Measurements from ENCODE around the gene ACSL3. TPM values are rescaled to one million over a fixed set of nuclear protein-coding genes. Genes with fewer than 3 reads are reported as not detected.

ACSL3 gene
- total RNA-seq, 1 experiment from 2014 or later: 236 TPM

- Histone ChIP-seq H3K9me2 (replicated peaks; ENCODE audit: low read length) (no peaks in the 10 kb centered on the region), H3K4me3 (ENCODE audit: low read length) (no peak overlapping the region), H2AFZ (ENCODE audit: low read length) (no peak overlapping the region), H3F3A (ENCODE audit: low read length, unreplicated experiment) (no peaks in the 10 kb centered on the region), H3K4me1 (ENCODE audit: insufficient read depth, low read length) (peaks cover 4% of the 10 kb centered on the region), H3K36me3 (ENCODE audit: low read depth, low read length) (no peaks in the 10 kb centered on the region), H3K4me2 (ENCODE audit: low read length) (no peak overlapping the region), H3K79me2 (ENCODE audit: low read length) (no peaks in the 10 kb centered on the region), H3K9me3 (ENCODE audit: low read length) (no peaks in the 10 kb centered on the region), H3K27me3 (ENCODE audit: low read length) (no peaks in the 10 kb centered on the region), H4K20me1 (ENCODE audit: low read length) (no peaks in the 10 kb centered on the region), H3K9ac (ENCODE audit: low read length) (no peak overlapping the region), H3K27ac (ENCODE audit: low read length) (no peak overlapping the region)
- TF ChIP-seq CTCF (conservative IDR thresholded peaks at IDR 0.05; ENCODE audit: low read depth, low read length) (no peak), EZH2phosphoT487 (IDR thresholded peaks at IDR 0.05; ENCODE audit: borderline replicate concordance, low read length) (no peak), EZH2 (IDR thresholded peaks at IDR 0.05; ENCODE audit: low read length, unreplicated experiment) (no peak)
- ATAC-seq: no peak
- intact Hi-C loops (cut with micrococcal nuclease): no loop called here
- no peak for DNase-seq
- ChIA-PET CTCF (no interaction called here), POLR2A (ENCODE audit: unreplicated experiment) (no interaction called here)
- BruUV-seq (replicated peaks): no TSS peak
Observed at GRCh38 chr2:222949073-222949472, 88.2 kb downstream of the ACSL3 start.

GRCh38 chr2:222949690-222950323, 89.0 kb downstream of the ACSL3 start:
- H2AFZ ChIP-seq (ENCODE audit: low read length): no peak overlapping the region
- no peak for ATAC-seq
- no peaks in the 10 kb centered on the region for H3K27me3 ChIP-seq (ENCODE audit: low read length)
- ChIA-PET CTCF (no interaction called here), POLR2A (ENCODE audit: unreplicated experiment) (no interaction called here)
- H3K4me1 ChIP-seq (ENCODE audit: insufficient read depth, low read length): no peaks in the 10 kb centered on the region
- H3K79me2 ChIP-seq (ENCODE audit: low read length): no peaks in the 10 kb centered on the region
- H3K9me3 ChIP-seq (ENCODE audit: low read length): no peaks in the 10 kb centered on the region
- no TSS peak for BruUV-seq (replicated peaks)
- H3K27ac ChIP-seq (ENCODE audit: low read length): no peak overlapping the region
- H3K9ac ChIP-seq (ENCODE audit: low read length): no peak overlapping the region
- TF ChIP-seq EZH2phosphoT487 (IDR thresholded peaks at IDR 0.05; ENCODE audit: borderline replicate concordance, low read length) (no peak), CTCF (conservative IDR thresholded peaks at IDR 0.05; ENCODE audit: low read depth, low read length) (no peak), EZH2 (IDR thresholded peaks at IDR 0.05; ENCODE audit: low read length, unreplicated experiment) (no peak)
- H3K4me2 ChIP-seq (ENCODE audit: low read length): no peak overlapping the region
- no peaks in the 10 kb centered on the region for H3F3A ChIP-seq (ENCODE audit: low read length, unreplicated experiment)
- no peaks in the 10 kb centered on the region for H3K36me3 ChIP-seq (ENCODE audit: low read depth, low read length)
- H4K20me1 ChIP-seq (ENCODE audit: low read length): no peaks in the 10 kb centered on the region
- no peak overlapping the region for H3K4me3 ChIP-seq (ENCODE audit: low read length)
- no peaks in the 10 kb centered on the region for H3K9me2 ChIP-seq (replicated peaks; ENCODE audit: low read length)
- intact Hi-C loops (cut with micrococcal nuclease): no loop called here
- DNase-seq: no peak

DNA sequence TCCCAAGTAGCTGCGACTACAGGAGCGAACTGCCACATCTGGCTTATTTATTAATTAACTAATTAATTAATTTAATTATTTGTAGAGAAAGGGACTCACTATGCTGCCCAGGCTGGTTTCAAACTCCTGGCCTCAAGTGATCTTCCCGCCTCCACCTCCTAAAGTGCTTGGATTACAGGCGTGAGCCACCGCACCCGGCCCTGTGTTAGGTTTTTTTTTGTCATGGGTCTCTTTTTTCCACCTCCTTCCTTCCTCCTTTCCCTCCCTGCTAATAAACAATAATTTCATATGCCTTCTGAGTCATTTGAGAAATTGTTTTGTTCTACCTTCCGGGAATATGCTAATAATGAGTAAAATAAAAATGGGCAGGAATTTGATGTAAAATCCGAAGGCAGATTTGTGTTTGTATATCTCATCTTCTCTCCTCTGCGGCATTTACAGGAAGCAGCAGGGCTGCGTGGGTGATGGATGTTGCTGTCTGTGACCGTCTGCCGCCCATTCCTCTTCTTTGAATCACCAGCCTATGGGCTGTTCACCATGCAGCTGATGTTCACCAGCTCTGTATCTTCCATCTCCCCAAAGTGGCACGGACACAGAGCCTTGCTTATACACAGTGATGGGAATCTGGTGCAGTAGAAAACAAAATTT, 89.9 kb downstream of the ACSL3 start:
- intact Hi-C loops (cut with micrococcal nuclease): no loop called here
- peak; percentile 28 for ATAC-seq
- POLR2A ChIA-PET (ENCODE audit: unreplicated experiment): no interaction called here

More for the DNA sequence above, 89.9 kb downstream of the ACSL3 start:
- no peaks in the 10 kb centered on the region for H3K9me2 ChIP-seq (replicated peaks; ENCODE audit: low read length)
- peak; percentile 27 for DNase-seq
- no peaks in the 10 kb centered on the region for H3K36me3 ChIP-seq (ENCODE audit: low read depth, low read length)
- CTCF ChIA-PET: no interaction called here
- TF ChIP-seq EZH2 (IDR thresholded peaks at IDR 0.05; ENCODE audit: low read length, unreplicated experiment) (no peak), CTCF (conservative IDR thresholded peaks at IDR 0.05; ENCODE audit: low read depth, low read length) (no peak), EZH2phosphoT487 (IDR thresholded peaks at IDR 0.05; ENCODE audit: borderline replicate concordance, low read length) (no peak)
- no peak overlapping the region for H3K4me3 ChIP-seq (ENCODE audit: low read length)
- H3K9ac ChIP-seq (ENCODE audit: low read length): no peak overlapping the region
- no TSS peak for BruUV-seq (replicated peaks)
- no peaks in the 10 kb centered on the region for H3K79me2 ChIP-seq (ENCODE audit: low read length)
- no peaks in the 10 kb centered on the region for H4K20me1 ChIP-seq (ENCODE audit: low read length)
- no peaks in the 10 kb centered on the region for H3K4me1 ChIP-seq (ENCODE audit: insufficient read depth, low read length)
- H3K27me3 ChIP-seq (ENCODE audit: low read length): no peaks in the 10 kb centered on the region
- no peaks in the 10 kb centered on the region for H3K9me3 ChIP-seq (ENCODE audit: low read length)
- H2AFZ ChIP-seq (ENCODE audit: low read length): no peak overlapping the region
- H3F3A ChIP-seq (ENCODE audit: low read length, unreplicated experiment): no peaks in the 10 kb centered on the region
- H3K27ac ChIP-seq (ENCODE audit: low read length): no peak overlapping the region
- H3K4me2 ChIP-seq (ENCODE audit: low read length): no peak overlapping the region
